ENCODE data around the gene SLFNL1. TPM values are rescaled to one million over a fixed set of nuclear protein-coding genes. Genes with fewer than 3 reads are reported as not detected.

The SLFNL1 gene
- total RNA-seq, 6 donors from 2014 or later = 2.2 to 7.8 (median 5.3) TPM

DNA sequence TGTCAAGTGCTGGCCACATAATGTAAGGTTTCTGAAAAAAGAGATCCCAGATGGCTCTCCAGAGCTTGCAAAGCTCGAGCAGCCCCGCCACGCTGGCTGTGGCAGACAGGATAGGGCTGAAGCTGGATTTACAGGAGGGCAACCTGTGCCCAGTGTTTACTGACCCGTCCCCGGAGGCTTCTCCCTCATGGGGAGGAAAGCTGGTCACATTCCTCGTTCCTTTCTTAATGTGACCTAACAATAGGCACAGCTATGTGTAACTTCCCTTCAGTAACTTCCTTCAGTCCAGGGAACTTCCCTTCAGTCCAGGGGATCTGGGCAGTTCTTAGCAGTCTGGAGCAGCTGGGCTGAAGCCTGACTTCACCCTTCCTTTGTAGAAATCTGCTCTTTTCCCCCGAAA, 7.7 kb downstream of the SLFNL1 start:
- ATAC-seq (ENCODE audit: low FRiP score in 2 of 2) = peak in 1 of 2 donors; percentile 57

DNA sequence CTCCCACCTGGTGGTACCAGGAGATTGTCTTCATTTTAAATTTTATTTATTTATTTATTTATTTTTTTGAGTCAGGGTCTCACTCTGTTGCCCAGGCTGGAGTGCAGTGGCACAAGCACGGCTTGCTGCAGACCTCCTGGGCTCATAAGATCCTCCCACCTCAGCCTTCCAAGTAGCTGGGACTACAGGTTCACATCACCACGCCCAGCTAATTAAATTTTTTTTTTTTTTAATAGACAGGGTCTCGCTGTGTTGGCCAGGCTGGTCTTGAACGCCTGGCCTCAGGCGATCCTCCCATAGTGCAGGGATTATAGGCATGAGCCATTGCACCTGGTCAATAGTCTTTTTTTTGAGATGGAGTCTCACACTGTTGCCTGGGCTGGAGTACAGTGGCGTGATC, 8.5 kb downstream of the SLFNL1 start:
- Histone ChIP-seq H3K9me3 (no peaks in the 10 kb centered on the region), H3K27ac (no peak overlapping the region), H3K36me3 (peaks cover 0 to 61% (median 48%) of the 10 kb centered on the region in 4 donors), H3K27me3 (no peaks in the 10 kb centered on the region), H3K4me1 (peaks cover 11 to 21% (median 16%) of the 10 kb centered on the region in 4 donors), H3K4me3 (no peak overlapping the region)
- ATAC-seq (ENCODE audit: low FRiP score in 2 of 2) = no peak
- no peak for DNase-seq
- TF ChIP-seq, protein P1, sequence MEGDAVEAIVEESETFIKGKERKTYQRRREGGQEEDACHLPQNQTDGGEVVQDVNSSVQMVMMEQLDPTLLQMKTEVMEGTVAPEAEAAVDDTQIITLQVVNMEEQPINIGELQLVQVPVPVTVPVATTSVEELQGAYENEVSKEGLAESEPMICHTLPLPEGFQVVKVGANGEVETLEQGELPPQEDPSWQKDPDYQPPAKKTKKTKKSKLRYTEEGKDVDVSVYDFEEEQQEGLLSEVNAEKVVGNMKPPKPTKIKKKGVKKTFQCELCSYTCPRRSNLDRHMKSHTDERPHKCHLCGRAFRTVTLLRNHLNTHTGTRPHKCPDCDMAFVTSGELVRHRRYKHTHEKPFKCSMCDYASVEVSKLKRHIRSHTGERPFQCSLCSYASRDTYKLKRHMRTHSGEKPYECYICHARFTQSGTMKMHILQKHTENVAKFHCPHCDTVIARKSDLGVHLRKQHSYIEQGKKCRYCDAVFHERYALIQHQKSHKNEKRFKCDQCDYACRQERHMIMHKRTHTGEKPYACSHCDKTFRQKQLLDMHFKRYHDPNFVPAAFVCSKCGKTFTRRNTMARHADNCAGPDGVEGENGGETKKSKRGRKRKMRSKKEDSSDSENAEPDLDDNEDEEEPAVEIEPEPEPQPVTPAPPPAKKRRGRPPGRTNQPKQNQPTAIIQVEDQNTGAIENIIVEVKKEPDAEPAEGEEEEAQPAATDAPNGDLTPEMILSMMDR (IDR thresholded peaks at IDR 0.05) = no peak
- TF ChIP-seq POLR2AphosphoS5 (IDR thresholded peaks at IDR 0.05) (no peak), POLR2A (IDR thresholded peaks at IDR 0.05) (no peak), EP300 (IDR thresholded peaks at IDR 0.05) (no peak)
- 92 to 94% methylated on average over 6 of the region's 6 CpGs for WGBS, 2 donors

More for the DNA sequence above, 7.7 kb downstream of the SLFNL1 start:
- TF ChIP-seq, protein P1 (IDR thresholded peaks at IDR 0.05) = no peak
- TF ChIP-seq EP300 (IDR thresholded peaks at IDR 0.05) (no peak), POLR2A (IDR thresholded peaks at IDR 0.05) (no peak), POLR2AphosphoS5 (IDR thresholded peaks at IDR 0.05) (no peak)
- H3K27ac ChIP-seq = peak overlapping the region in 3 of 4 donors; percentile 3 to 44 (median 17)
- H3K27me3 ChIP-seq = no peaks in the 10 kb centered on the region
- WGBS, 2 donors = 45 to 65% methylated on average over 6 to 7 of the region's 7 CpGs
- H3K9me3 ChIP-seq = no peaks in the 10 kb centered on the region
- H3K4me1 ChIP-seq = peaks cover 11 to 21% (median 16%) of the 10 kb centered on the region in 4 donors
- H3K36me3 ChIP-seq = peaks cover 0 to 56% (median 42%) of the 10 kb centered on the region in 4 donors
- no peak for DNase-seq
- no peak overlapping the region for H3K4me3 ChIP-seq

DNA sequence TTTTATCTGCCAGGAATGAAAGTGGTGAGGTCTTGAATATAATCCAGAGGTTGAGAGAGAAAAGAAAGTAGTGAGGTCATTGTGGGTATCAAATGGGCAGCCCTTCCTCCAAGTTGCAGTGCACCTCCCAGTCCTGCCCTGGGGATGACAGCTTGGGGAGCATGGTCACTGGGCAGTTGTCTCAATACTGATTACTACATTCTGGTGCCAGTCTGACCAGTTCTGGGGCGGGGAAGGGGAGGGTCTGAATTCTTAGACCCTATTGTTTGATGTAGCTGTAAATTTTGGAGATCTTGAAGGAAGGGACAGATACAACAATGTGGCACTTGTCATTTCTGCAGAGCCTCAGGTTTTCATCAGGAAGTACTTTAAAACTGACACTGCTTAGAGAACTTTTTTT, 11.2 kb downstream of the SLFNL1 start:
- H3K36me3 ChIP-seq = peaks cover 0 to 73% (median 53%) of the 10 kb centered on the region in 4 donors
- WGBS, 2 donors = 80 to 84% methylated on average over 1 of the region's 1 CpG
- DNase-seq = no peak
- no peaks in the 10 kb centered on the region for H3K27me3 ChIP-seq
- ATAC-seq (ENCODE audit: low FRiP score in 2 of 2) = no peak
- H3K4me3 ChIP-seq = no peak overlapping the region
- no peaks in the 10 kb centered on the region for H3K9me3 ChIP-seq
- no peak overlapping the region for H3K27ac ChIP-seq
- TF ChIP-seq, protein P1 (IDR thresholded peaks at IDR 0.05) = no peak
- TF ChIP-seq POLR2A (IDR thresholded peaks at IDR 0.05) (no peak), EP300 (IDR thresholded peaks at IDR 0.05) (no peak), POLR2AphosphoS5 (IDR thresholded peaks at IDR 0.05) (no peak)
- H3K4me1 ChIP-seq = peaks cover 11 to 21% (median 16%) of the 10 kb centered on the region in 4 donors

DNA sequence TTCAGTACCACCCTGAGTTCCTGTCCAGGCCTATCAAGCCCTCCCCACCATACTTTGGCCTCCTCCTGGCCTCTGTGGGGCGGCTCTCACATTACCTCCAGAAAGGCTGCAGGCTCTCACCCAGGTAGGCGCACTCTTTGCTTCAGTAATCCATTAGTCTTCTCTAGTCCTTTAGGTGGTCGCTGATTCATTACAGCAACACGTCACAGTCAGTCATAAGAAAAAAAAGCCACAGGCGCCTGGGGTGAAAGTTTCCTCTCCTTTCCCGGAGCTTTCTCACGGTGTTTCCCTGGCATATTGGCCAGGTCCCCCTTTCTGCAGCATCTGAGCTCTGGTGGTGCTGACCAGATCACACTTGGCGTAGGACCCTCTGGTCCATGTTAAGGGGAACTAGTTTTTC, 12.1 kb downstream of the SLFNL1 start:
- Histone ChIP-seq H3K4me3 (no peak overlapping the region), H3K4me1 (peaks cover 10 to 17% (median 14%) of the 10 kb centered on the region in 4 donors), H3K36me3 (peaks cover 0 to 75% (median 55%) of the 10 kb centered on the region in 4 donors), H3K9me3 (no peaks in the 10 kb centered on the region), H3K27ac (no peak overlapping the region), H3K27me3 (no peaks in the 10 kb centered on the region)
- TF ChIP-seq EP300 (IDR thresholded peaks at IDR 0.05) = no peak
- TF ChIP-seq POLR2A (IDR thresholded peaks at IDR 0.05) = no peak
- TF ChIP-seq, protein P1 (IDR thresholded peaks at IDR 0.05) = no peak
- no peak for TF ChIP-seq POLR2AphosphoS5 (IDR thresholded peaks at IDR 0.05)
- 89 to 94% methylated on average over 8 of the region's 8 CpGs for WGBS, 2 donors
- ATAC-seq (ENCODE audit: low FRiP score in 2 of 2) (no peak), DNase-seq (no peak)

All from upper lobe of left lung (tissue), 6 donors.